NCI-H1930 (cell line): ENCODE measurements around the gene MAVS.
A peak's percentile ranks its signal among the peaks of the same experiment; 100 is the strongest.

Experiments
- DNase-seq, 2 experiments: peaks; one replicate each; lab custom pipeline; 2025; lab: John Stamatoyannopoulos, UW

Gene MAVS

DNA sequence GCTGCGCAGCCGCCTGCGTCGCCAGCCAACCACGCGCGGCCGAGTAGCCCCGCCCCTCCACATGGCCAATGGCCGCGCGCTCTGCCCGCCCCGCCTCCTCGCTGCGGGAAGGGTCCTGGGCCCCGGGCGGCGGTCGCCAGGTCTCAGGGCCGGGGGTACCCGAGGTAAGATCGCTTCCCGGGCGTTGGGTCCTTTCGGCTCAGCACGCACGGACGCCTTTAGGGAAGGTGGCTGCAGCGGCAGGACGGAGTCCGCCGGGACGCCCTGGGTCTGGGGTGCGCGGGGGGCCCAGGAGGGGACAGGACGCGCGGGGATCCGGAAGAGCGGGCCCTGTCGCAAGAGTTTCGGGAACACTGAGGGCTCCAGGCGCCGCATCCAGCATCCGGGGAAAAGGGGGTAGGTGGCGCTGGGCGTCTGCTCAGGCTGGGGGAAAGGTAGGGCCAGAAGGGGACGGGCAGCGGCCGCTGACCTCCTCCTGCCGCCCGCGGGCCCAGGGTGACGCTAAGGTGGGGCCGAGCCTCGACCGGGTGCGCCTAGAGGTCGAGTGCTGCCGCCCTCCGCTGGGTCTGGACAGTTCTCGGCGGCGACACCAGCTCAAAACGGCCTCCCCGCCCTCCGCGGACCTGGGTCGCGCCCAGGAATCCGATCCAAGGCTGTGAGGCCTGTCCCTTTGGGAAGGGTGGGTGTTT, at the start of gene MAVS:
Gene MAVS (plus strand): TSS at position 95 of the 689 bp plus-strand sequence. CDS start 7,791 bp downstream, outside the sequence.
- peak; percentile 69 to 82 for DNase-seq

DNA sequence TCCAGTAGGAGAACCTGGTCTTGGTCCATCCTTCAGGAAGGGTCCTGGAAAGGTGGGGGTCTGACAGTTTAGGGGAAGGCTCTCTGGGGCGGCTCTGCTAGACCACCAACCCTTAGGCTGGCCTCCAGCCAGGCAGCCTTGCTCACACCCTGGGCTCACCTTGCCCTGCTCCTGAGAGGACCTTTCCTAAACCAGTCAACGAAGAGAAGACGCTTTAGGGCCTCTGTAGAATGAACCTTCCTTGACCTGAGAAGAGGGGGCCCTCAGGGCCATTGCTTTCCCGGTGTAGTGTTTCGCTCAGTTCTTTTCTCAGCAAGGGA, 49.4 kb upstream of the MAVS start:
- no peak for DNase-seq

DNA sequence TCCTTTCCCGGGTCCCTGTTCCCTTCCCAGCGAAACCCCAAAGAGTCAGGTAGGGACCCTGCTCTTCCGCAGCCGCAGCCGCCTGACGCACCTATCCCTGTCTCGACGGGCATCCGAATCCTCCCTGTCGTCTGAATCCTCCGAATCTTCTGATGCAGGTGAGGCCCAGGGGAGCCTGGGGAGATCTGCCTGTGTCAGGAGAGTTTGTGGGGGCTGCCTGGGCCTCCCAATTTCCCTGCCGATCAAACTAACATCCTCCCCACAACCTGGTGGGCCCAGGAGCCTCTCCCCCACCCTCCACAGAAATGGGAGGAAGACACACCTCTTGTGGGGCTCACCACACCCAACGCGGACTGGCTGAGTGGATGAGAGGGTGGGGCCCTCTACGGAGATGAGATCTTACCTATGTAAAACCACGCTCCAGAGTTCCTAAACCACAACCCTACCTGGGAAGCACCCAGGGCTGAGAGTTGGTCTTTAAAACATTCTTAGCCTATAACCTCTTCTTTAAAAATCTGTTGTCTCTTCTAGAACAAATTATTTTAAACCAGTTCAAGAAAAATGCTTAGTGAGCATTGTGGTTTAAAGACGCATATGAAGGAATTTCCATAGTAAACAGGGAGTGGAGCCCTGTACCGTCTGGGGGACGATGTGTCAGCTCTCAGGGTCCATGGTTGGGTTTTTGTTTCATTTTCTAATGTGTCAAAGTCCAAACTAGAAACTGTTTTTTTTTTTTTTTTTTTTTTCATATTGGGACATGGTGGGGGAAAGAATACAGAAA, 48.9 kb upstream of the MAVS start:
- no peak for DNase-seq

DNA sequence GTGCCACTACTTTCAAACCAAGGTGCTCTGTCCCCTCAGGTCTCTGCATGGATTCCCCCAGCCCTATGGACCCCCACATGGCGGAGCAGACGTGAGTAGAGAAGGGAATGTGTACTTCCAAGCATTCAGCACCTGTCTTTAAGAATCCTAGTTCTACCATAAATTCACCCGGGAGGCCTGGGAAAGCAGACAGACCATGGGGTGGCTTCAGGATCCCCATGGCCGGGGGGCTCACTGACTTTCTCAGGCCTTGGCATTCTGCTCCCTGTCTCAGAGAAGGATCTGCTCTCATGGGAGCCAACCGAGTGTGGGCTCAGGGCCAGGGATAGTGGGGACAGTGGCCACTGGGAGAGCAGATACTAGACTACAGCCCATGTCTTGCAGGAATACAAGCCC, 48.3 kb upstream of the MAVS start:
- no peak for DNase-seq

DNA sequence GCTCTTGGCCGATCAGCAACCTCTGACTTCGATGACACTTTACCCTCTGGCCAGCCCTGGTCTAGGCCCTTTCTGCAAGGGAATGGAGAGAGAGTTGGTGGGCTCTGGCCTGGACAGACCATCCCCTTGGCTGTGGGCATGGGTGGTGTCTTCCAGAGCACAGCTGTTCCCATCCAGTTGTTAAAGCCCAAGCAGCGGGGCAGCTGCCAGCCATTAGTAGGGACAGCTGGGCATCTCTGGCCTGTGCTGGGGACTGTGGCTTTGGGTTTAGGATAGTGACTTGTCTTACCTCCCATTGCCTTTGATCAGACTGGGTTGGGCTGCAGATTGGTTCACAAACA, 47.8 kb upstream of the MAVS start:
- no peak for DNase-seq

DNA sequence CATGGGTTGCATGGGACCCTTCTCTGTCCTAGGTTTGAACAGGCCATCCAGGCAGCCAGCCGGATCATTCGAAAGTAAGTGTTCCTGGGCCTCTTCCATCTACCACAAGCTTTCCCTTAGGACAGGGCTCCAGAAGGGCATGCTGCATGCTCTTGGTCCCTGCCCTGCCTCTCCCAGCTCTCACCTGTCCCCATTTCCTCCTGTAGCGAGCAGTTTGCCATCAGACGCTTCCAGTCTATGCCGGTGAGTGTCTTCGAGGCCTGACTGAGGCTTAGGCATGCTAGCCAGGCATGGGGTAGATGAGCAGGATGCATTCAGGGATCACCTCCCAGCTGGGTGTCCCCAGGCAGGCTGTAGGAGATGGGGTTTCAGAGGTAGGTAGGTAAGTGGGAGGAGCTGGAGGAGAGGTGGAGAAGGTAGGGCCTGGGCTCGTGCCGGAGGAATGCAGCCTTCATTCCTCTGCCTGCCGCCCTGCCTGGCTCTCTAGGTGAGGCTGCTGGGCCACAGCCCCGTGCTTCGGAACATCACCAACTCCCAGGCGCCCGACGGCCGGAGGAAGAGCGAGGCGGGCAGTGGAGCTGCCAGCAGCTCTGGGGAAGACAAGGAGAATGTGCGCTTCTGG, 46.3 kb upstream of the MAVS start:
- no peak for DNase-seq

DNA sequence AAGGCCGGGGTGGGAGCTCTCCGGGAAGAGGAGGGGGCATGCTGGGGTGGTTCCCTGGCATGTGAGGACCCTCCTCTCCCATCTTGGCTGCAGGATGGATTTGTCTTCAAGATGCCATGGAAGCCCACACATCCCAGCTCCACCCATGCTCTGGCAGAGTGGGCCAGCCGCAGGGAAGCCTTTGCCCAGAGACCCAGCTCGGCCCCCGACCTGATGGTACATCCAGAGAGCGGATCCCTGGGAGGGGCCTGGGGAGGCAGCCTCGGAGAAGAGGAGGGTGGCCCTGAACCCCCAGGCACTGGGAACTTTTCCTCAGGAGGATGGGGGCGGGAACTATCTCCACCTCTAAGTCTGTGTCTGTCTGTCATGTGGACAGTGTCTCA, 45.8 kb upstream of the MAVS start:
- DNase-seq = no peak

DNA sequence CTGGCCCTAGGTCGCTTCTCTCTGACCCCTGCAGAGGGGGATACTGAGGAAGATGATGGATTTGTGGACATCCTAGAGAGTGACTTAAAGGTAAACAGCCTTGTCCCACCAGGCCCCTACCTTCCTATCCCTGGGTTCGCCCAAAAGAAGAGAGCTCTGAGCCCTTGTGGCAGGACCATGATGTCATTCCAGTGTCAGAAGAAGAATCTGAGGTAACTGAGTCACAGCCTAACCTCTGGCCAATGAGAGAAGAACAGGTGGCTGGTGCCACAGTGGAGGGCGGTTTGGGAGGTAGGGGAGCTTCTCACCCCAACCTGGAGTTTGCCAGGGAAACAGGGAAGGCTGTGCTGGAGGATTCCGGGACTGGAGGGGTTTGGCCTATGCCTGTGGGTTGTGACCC, 45.3 kb upstream of the MAVS start:
- DNase-seq = no peak

DNA sequence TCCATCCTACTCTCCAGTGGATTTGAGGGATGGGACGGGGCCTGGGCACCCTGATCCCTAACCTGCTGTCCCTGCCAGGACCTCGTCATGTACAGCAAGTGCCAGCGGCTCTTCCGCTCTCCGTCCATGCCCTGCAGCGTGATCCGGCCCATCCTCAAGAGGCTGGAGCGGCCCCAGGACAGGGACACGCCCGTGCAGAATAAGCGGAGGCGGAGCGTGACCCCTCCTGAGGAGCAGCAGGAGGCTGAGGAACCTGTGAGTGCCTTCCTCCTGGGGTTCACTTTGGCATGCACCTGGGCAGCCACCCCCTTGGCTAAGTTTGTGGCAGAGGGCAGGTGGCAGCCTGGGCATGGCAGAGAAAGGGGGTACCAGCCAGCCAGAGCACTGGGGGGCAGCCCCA, 44.8 kb upstream of the MAVS start:
- DNase-seq = no peak

DNA sequence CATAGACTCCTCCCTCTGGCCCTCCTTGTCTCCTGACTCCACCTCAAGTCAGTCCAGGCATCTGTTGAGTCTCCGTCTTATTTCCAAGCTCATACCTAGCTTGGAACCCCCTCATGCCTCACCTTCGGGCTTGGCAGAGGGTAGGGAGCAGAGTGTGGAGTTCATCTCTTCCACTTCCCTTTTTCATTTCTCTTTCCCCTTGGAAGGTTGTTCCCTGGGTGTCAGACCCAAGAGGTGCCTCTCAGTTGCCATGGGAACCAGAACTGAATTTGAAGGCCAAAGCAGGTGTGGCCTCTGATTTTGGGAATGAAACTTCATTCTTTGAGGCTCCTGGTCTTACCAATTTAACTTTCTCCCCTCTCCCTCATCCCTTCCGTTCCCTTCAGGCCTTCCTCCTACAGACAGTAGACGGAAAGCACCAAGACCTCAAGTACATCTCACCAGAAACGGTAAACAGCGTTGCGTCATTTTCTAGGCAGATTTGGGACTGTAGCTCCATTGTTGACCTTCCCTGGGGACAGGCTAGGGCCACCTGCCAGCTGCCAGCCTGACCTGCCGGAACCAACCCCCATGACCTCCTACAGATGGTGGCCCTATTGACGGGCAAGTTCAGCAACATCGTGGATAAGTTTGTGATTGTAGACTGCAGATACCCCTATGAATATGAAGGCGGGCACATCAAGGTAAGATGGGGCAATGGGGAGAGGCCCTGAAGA, 44.0 kb upstream of the MAVS start:
- no peak for DNase-seq

DNA sequence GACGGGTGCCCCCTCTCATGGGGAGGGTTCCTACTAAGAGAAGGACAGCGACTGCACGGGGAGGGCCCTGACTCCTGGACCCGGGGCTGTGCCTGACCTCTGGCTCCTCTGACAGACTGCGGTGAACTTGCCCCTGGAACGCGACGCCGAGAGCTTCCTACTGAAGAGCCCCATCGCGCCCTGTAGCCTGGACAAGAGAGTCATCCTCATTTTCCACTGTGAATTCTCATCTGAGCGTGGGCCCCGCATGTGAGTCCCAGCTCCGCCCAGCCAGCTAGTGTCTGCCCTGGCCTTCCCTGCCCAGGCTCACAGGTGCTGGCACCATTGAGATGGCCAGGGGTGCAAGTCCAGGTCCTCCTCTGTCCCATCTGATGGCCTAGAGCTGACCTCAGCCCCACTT, 43.3 kb upstream of the MAVS start:
- no peak for DNase-seq

DNA sequence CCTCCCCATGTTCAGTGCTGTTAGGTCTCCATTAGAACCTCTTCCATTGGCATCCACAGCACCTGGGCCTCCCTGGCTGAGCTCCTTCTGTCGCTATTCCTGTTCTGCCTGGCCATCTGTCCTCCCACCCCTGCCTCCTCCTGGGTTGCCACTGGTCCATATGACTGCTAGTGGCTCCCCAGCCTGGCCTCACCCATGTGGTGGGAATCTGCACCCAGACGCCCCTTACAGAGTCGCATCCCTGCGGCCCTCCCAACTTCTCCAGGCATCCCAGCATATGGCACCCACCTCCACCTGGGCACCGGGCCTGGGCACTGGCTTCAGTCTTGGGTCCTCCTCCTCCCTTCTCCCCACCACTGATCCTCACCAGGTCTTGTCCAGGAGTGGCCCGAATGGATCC, 42.8 kb upstream of the MAVS start:
- no peak for DNase-seq

DNA sequence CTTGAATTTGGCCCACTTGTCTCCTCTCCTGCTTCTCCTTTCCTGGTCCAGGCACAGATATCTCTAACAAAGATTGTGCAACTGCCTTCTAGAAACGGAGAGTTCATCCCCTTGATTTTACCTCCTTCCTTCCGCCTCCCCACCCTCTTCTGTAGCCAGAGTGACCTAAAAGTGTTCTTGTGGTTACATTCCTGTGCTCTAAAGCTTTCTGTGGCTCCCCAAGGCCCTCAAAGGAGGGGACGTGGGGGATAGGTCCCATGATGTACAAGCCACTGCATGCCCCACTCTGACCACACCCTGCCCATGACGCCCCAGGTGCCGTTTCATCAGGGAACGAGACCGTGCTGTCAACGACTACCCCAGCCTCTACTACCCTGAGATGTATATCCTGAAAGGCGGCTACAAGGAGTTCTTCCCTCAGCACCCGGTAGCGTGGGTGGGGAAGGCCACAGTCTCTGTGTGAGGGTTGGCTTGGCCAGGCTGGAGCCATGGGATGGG, 42.3 kb upstream of the MAVS start:
- DNase-seq = no peak

DNA sequence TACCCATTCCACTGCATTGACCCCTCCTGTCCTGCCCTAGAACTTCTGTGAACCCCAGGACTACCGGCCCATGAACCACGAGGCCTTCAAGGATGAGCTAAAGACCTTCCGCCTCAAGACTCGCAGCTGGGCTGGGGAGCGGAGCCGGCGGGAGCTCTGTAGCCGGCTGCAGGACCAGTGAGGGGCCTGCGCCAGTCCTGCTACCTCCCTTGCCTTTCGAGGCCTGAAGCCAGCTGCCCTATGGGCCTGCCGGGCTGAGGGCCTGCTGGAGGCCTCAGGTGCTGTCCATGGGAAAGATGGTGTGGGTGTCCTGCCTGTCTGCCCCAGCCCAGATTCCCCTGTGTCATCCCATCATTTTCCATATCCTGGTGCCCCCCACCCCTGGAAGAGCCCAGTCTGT, 41.9 kb upstream of the MAVS start:
- DNase-seq = no peak

DNA sequence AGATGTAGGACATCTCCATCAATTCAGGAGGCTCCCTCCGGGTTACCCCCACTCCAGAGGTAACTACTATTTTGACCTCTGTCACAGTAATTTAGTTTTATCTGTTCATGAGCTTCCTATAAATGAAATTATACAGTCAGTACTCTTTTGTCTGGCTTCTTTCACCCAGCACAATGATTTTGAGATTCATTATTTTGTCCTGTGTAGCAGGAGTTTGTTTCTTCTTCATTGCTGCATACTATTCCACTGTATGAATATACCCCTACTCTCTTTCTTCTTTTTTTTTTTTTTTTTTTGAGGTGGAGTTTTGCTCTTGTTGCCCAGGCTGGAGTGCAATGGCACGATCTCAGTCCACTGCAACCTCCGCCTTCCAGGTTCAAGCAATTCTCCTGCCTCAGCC, 38.1 kb upstream of the MAVS start:
- DNase-seq = no peak

DNA sequence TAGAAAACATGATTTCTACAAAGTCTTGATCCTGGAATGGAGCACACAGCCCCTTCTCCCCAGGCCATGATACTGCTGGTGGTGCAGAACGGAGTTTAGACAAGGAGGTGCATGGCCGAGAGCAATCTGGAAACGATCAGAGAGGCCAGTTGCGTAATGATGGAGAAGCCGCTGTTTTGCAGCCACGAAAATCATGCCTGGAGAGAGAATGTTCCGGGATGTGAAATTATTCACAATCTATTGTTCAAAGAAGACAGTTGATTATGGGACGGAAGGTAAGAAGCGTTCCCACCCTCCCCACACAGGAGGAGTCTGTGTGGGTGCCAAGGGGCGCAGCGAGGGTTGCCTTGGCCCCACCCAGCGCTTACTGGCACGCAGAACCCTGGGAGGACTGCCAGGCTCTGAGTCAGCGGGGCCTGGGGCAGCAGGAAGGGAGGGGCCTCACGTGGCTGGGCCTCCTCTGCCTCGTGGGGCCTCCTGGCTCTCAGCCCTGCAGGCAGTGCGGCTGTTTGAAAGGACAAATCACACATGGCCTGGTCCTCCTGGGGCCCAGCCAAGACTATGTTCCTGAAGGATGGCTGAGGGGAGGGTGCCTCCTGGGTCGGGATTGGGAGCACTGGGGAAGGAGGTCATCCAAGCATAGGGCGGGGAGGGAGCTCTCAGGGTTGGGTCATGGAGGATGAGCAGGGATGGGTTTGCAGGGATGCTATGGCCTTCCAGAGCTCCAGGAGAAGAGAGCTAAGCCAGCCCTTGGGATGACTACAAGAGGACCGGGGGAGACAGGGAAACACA, 35.0 kb upstream of the MAVS start:
- DNase-seq = no peak

DNA sequence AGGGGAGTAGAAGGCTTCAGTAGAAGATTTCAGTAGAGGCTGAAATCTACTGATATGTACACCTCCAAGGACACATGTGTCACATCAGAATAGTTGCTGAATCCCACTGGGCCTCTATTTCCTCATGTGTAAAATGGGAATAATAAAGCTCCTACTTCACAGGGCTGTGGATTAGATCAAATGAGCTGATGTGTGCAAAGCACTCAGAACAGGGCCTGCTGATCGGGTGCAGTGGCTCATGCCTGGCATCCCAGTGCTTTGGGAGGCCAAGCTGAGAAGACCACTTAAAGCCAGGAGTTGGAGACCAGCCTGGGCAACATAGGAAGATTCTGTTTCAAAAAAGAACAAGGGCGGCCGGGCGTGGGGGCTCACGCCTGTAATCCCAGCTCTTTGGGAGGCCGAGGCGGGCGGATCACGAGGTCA, 34.4 kb upstream of the MAVS start:
- DNase-seq = no peak

DNA sequence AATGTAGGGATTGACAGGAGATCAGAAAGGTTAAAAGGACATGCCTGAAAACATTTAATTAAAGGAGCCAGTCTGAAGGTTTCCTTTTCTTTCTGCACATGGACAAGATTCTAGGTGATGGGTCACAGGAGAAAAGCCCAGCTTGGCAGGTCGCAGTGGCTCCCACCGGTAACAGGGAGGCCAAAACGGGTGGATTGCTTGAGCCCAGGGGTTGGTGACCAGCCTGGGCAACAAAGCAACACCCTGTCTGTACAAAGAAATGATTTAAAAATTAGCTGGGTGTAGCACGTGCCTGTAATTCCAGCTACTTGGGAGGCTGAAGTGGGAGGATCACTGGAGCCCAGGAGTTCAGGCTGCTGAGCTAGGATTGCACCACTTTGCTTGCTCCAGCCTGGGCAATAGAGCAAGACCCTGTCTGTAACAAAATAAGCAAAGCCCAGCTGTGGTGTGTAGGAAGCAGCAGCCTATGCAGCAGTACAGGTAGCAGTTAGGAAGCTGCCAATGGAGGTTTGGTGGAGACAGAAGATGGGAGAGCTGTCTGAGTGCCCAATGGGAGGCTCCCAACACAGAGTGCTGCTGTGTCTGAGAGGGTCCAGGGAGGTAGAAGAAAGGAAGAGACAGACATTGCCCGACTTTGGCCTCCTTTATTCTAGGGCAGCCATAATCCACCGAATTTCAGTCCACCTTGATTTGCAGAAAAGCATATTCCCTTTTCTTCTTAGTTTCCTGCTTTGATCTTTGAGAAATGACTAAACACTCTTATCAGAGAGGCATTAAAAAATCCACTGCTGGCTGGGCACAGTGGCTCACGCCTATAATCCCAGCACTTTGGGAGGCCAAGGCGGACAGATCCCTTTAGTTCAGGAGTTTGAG, 33.4 kb upstream of the MAVS start:
- DNase-seq = no peak

DNA sequence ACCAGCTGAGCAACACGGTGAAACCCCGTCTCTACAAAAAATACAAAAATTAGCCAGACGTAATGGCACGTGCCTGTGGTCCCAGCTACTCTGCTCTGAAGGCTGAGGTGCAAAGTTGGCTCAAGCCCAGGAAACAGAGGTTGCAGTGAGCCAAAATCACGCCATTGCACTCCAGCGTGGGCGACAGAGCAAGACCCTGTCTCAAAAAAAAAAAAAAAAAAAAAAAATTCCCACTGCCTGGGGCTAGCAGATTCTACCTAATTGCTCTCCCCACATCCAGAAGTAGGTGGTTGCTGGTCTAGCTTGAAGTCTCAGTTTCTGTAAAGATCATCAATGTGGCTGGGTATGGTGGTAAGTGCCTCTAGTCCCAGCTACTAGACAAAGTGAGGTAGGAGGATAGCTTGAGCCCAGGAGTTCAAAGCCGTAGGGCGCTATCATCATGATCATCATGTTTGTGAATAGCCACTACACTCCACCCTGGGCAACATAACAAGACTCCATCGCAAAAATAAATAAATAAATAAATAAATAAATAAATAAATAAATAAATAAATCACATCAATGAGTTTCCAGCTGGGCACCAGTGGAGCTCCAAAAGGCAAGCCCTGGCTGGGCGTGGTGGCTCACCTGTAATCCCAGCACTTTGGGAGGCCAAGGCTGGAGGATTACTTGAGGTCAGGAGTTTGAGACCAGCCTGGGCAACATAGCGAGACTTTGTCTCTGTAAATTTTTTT, 32.6 kb upstream of the MAVS start:
- no peak for DNase-seq

DNA sequence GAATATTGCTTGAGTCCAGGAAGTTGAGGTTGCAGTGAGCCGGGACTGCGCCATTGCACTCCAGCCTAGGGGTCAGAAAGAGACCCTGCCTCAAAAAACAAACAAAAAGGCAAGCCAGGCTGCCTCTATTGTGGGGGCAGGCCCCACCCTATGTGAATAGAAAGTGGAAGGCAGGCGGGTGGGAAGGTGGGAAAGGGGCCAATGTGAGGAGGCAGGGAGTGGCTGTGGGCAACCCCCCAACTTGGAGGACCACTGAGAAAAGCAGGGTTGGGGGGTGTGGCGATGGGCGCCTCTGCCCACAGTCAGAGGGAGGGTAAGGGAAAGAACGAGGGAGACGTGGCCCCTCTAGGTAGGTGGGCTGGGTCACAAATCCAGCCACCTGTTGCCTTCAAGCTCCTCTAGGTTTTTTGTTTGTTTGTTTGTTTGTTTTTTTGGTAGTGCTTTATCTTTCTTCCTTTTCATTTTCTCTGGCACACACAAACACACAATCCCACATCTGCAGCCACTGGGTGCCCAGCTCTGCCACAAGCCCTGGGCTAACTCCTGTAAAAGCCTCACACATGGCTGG, 31.6 kb upstream of the MAVS start:
- DNase-seq = no peak
